Parathyroid adenoma (tissue), 2 donors: Measurements from ENCODE around the gene YWHAQ.

Experiments
- H2AFZ ChIP-seq: fragments of 300-600 bp; sonication (generic); one replicate; pipeline ENCODE4 v1.7.0; 2017; ENCODE audit warnings: antibody characterized with exemption, mild to moderate bottlenecking
- H3K27ac ChIP-seq: fragments of 300-600 bp; sonication (generic); one replicate; pipeline ENCODE4 v1.7.0; 2017
- H3K27me3 ChIP-seq: fragments of 300-600 bp; sonication (generic); one replicate; pipeline ENCODE4 v1.7.0; 2017; ENCODE audit warnings: low read length; ENCODE audit not compliant: control insufficient read depth, insufficient read depth
- H3K36me3 ChIP-seq: fragments of 300-600 bp; sonication (generic); one replicate; pipeline ENCODE4 v1.7.0; 2017; ENCODE audit warnings: low read length; ENCODE audit not compliant: control insufficient read depth, insufficient read depth
- H3K4me1 ChIP-seq: fragments of 300-600 bp; sonication (generic); one replicate; pipeline ENCODE4 v1.7.0; 2017; ENCODE audit warnings: control low read depth
- H3K4me2 ChIP-seq: fragments of 300-600 bp; sonication (generic); one replicate; pipeline ENCODE4 v1.7.0; 2017; ENCODE audit warnings: low read length
- H3K4me3 ChIP-seq: fragments of 300-600 bp; sonication (generic); one replicate; pipeline ENCODE4 v1.7.0; 2017; ENCODE audit warnings: low read depth, low read length
- H3K79me2 ChIP-seq: fragments of 300-600 bp; sonication (generic); one replicate; pipeline ENCODE4 v1.7.0; 2017; ENCODE audit warnings: control low read depth
- H3K9ac ChIP-seq: fragments of 300-600 bp; sonication (generic); one replicate; pipeline ENCODE4 v1.7.0; 2017; ENCODE audit warnings: mild to moderate bottlenecking
- H3K9me3 ChIP-seq: fragments of 300-600 bp; sonication (generic); one replicate; pipeline ENCODE4 v1.7.0; 2017; ENCODE audit warnings: low read length; ENCODE audit not compliant: control insufficient read depth
- CTCF ChIP-seq: fragments of 300-600 bp; sonication (generic); IDR thresholded peaks from one replicate; pipeline ENCODE4 v1.7.0; 2017; ENCODE audit warnings: antibody characterized with exemption, mild to moderate bottlenecking
- donor health status: primary hyperparathyroidism.

The YWHAQ gene

DNA sequence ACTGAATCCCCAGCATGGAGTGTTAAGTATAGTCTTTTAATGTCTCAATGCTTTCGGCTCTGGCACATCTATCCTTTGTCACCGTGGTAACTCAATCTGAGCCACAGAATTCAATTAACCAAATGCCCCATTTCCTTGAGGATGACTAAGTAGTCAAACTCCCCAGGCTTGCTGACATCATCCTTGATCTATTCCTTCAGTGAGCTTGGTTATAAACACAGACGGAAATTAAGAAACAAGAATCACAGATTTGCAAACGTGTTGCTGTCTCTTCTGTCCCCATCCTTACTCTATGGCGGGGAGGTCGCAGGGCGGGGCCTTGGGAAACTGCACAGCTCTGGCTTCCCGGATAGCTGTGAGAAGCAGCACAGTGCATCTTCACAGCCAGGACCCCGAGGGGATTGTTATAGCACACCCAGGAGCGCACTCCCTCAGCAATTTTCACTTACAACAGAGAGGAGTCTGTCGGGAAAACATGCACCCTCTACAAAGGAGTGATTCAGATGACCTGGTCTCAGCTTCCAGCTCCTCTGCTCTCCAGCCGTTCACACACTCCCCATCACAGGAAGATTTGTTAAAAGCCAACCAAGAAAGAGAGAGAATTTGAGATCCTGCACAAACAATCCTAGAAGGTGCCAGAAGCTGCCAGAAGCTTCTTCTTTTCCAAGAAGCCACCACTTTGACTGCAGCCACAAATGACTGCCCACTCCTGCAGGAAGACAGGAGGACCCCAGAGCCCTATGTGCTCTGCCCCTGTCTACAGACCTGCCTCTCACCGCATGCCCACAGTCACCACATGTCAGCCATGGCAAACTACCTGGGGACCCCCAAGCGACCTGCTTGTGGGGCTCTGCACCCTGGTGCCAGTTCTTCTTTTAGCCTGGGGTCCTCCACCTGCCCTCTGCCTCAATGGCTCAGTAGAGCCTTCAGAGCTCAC, 44.9 kb upstream of the YWHAQ start:
- H3K36me3 ChIP-seq: no peaks in the 10 kb centered on the region
- no peaks in the 10 kb centered on the region for H3K9me3 ChIP-seq
- no peak for TF ChIP-seq CTCF
- H3K27ac ChIP-seq: no peak overlapping the region
- H3K27me3 ChIP-seq: no peaks in the 10 kb centered on the region
- H3K9ac ChIP-seq: no peak overlapping the region
- H3K4me2 ChIP-seq: no peak overlapping the region
- no peak overlapping the region for H2AFZ ChIP-seq
- H3K79me2 ChIP-seq: no peaks in the 10 kb centered on the region
- no peak overlapping the region for H3K4me3 ChIP-seq
- H3K4me1 ChIP-seq: no peaks in the 10 kb centered on the region

DNA sequence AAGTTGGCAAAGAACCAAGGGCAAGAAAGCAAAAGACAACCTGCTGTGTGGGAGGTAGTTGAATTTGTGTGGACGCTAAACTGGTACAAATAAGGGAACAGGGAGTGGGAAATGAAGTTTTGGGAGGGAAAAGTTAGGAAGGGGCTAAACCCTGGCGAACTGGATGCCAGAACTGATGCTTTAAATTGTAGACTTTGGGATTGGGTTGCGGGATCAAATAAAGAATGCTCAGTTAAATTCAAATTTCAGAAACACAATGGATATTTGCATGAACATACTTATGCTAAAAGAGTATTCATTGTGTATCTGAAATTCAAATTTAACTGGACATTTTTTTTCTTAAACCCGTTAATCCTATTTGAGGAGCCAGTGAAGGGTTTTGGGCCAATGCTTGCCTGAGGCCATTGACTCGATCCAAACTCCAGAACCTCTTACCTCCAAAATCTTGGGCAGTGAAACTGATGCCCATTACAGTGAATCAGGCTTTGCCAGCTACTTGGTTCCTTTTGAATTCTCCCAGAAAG, 44.2 kb upstream of the YWHAQ start:
- H3K79me2 ChIP-seq: no peaks in the 10 kb centered on the region
- no peaks in the 10 kb centered on the region for H3K36me3 ChIP-seq
- H3K4me2 ChIP-seq: no peak overlapping the region
- H3K9ac ChIP-seq: no peak overlapping the region
- H3K9me3 ChIP-seq: no peaks in the 10 kb centered on the region
- no peak overlapping the region for H2AFZ ChIP-seq
- H3K27me3 ChIP-seq: no peaks in the 10 kb centered on the region
- H3K4me1 ChIP-seq: no peaks in the 10 kb centered on the region
- no peak overlapping the region for H3K4me3 ChIP-seq
- no peak for TF ChIP-seq CTCF
- H3K27ac ChIP-seq: no peak overlapping the region

GRCh38 chr2:9673914-9674481, 43.2 kb upstream of the YWHAQ start:
- H3K9ac ChIP-seq: no peak overlapping the region
- TF ChIP-seq CTCF: no peak

GRCh38 chr2:9668687-9669345, 38.0 kb upstream of the YWHAQ start:
- Histone ChIP-seq H3K4me2 (no peak overlapping the region), H3K79me2 (no peaks in the 10 kb centered on the region), H3K27me3 (no peaks in the 10 kb centered on the region), H3K27ac (no peak overlapping the region), H3K36me3 (no peaks in the 10 kb centered on the region), H3K9me3 (no peaks in the 10 kb centered on the region), H3K9ac (no peak overlapping the region), H3K4me1 (no peaks in the 10 kb centered on the region), H2AFZ (no peak overlapping the region), H3K4me3 (no peak overlapping the region)
- no peak for TF ChIP-seq CTCF

More at GRCh38 chr2:9673914-9674481, 43.2 kb upstream of the YWHAQ start:
- Histone ChIP-seq H3K4me1 (no peaks in the 10 kb centered on the region), H3K36me3 (no peaks in the 10 kb centered on the region), H3K4me2 (no peak overlapping the region), H3K4me3 (no peak overlapping the region), H3K27ac (no peak overlapping the region), H2AFZ (no peak overlapping the region), H3K27me3 (no peaks in the 10 kb centered on the region), H3K9me3 (no peaks in the 10 kb centered on the region), H3K79me2 (no peaks in the 10 kb centered on the region)
